ENCODE results near the gene TMPRSS11A. TPM values are rescaled to one million over a fixed set of nuclear protein-coding genes. Genes with fewer than 3 reads are reported as not detected.

Gene TMPRSS11A
- total RNA-seq, 1 donor from 2014 or later: not detected

DNA sequence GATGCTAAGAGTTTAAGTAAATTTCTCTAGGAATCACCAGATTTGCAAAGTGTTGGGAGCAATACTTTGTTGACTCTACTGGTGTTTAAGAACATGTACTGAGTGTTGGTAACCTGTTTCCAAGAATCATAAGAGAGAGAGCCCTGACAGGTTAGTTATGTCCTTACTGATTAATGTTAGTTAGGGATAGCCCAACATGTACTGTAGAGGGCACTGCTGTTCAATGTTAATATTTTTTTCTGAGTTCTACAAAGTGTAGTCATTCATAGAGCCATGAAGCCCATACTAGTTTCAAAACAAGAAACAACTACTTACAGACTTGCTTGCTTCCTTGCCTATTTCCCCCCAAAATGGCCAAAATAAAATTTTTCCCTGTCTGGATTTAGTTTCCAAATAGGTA lies 91.4 kb downstream of the TMPRSS11A start:
- DNase-seq (ENCODE audit: low spot score): no peak

DNA sequence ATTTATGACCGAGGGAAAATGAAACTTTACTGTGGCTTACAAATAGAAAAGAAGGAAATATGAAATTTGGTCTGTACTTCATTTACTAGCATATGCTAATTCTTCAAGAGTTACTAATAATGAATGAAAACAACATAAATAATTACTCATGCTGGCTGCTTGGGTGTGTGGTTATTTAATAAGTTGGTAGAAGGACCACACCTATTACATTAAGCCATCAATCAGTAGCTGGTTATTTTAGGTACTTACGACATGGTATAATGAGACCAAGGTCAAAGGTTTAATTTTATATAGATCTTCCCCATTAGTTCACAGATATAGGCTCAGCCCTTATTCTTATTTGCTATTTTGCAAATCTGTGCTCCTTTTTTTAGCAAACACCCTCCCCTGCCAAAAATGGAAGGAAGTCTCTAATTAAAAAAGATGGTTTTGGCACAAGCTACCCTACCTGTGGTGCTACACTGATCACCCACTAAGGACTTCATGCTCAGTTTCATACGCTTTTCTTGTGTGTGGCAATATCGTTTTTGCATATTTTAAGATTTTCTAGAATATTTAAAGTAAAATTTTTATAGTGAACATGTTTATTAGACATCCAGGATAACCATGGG lies 93.6 kb downstream of the TMPRSS11A start:
- no peak for DNase-seq (ENCODE audit: low spot score)

DNA sequence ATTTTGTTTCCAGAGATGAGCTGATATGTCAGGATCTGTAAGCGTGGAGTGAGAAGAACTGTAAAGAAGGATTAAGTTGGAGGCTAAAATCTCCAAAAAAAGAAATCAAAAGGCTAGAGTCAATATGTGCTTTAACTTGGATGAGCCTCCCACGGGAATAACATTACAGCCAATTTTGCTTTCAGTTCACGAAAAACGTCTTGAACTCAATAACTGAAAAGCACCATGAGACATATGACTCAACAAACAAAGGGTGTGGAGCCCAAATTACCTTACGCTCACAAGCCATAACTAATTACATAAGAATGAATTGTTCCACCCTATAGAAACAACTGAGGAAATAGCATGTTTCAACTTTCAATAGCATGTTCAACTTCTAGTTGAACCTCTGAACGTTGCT lies 101.8 kb downstream of the TMPRSS11A start:
- DNase-seq (ENCODE audit: low spot score): no peak

Other genes starting within 250 kb of the TMPRSS11A start
- not detected for gene GNRHR, start 209.1 kb downstream of the TMPRSS11A start, total RNA-seq
- not detected for gene TMPRSS11D, start 79.5 kb downstream of the TMPRSS11A start, total RNA-seq
- not detected for gene TMPRSS11F, start 166.4 kb upstream of the TMPRSS11A start, total RNA-seq